Measurements from ENCODE around the gene LRRC15.

- TF ChIP-seq, protein P1, sequence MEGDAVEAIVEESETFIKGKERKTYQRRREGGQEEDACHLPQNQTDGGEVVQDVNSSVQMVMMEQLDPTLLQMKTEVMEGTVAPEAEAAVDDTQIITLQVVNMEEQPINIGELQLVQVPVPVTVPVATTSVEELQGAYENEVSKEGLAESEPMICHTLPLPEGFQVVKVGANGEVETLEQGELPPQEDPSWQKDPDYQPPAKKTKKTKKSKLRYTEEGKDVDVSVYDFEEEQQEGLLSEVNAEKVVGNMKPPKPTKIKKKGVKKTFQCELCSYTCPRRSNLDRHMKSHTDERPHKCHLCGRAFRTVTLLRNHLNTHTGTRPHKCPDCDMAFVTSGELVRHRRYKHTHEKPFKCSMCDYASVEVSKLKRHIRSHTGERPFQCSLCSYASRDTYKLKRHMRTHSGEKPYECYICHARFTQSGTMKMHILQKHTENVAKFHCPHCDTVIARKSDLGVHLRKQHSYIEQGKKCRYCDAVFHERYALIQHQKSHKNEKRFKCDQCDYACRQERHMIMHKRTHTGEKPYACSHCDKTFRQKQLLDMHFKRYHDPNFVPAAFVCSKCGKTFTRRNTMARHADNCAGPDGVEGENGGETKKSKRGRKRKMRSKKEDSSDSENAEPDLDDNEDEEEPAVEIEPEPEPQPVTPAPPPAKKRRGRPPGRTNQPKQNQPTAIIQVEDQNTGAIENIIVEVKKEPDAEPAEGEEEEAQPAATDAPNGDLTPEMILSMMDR (conservative IDR thresholded peaks at IDR 0.05; ENCODE audit: low read depth in 2 of 2) = no peak
- TF ChIP-seq EZH2 (IDR thresholded peaks at IDR 0.05; ENCODE audit: low read depth, unreplicated experiment) (no peak), EZH2phosphoT487 (IDR thresholded peaks at IDR 0.05; ENCODE audit: unreplicated experiment) (no peak), POLR2AphosphoS5 (IDR thresholded peaks at IDR 0.05; ENCODE audit: low read depth) (no peak)
These were observed 61.7 kb downstream of the LRRC15 start for GRCh38 chr3:194307849-194308248.
